22Rv1 (cell line): ENCODE data around the gene PXDN.

Experiments used
- H3K27ac ChIP-seq: fragments of 450-650 bp; 2 replicates; pipeline ENCODE4 v1.5.1; 2017
- ZFX ChIP-seq: fragments of 450-650 bp; IDR thresholded peaks from 2 replicates; pipeline ENCODE4 v1.6.1; 2017; ENCODE audit warnings: antibody characterized with exemption, borderline replicate concordance
- TF ChIP-seq, protein P1 (sequence below): fragments of 450-650 bp; IDR thresholded peaks from 2 replicates; pipeline ENCODE4 v1.5.1; 2017; ENCODE audit warnings: mild to moderate bottlenecking

Gene PXDN

DNA sequence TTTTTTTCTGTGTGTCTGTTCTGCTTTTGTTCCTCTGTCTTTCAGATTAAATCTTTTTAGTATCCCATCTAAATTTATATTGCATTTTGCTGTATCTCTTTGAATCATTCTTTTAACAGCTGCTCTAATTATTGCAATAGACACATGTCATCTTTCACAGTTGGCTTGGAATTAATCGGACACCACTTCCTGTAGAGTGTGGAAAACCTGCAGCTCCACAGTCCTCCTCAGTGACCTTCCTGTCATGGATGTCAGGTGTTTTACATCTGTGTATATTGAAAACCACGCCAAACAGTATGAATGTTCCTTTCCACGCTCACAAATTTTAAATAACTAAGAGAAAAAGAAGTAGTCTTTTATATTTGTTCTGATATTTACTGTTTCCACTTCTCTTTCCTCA is 135.3 kb downstream of the PXDN start:
- no peak overlapping the region for H3K27ac ChIP-seq
- no peak for TF ChIP-seq ZFX
- TF ChIP-seq, protein P1, sequence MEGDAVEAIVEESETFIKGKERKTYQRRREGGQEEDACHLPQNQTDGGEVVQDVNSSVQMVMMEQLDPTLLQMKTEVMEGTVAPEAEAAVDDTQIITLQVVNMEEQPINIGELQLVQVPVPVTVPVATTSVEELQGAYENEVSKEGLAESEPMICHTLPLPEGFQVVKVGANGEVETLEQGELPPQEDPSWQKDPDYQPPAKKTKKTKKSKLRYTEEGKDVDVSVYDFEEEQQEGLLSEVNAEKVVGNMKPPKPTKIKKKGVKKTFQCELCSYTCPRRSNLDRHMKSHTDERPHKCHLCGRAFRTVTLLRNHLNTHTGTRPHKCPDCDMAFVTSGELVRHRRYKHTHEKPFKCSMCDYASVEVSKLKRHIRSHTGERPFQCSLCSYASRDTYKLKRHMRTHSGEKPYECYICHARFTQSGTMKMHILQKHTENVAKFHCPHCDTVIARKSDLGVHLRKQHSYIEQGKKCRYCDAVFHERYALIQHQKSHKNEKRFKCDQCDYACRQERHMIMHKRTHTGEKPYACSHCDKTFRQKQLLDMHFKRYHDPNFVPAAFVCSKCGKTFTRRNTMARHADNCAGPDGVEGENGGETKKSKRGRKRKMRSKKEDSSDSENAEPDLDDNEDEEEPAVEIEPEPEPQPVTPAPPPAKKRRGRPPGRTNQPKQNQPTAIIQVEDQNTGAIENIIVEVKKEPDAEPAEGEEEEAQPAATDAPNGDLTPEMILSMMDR = no peak

DNA sequence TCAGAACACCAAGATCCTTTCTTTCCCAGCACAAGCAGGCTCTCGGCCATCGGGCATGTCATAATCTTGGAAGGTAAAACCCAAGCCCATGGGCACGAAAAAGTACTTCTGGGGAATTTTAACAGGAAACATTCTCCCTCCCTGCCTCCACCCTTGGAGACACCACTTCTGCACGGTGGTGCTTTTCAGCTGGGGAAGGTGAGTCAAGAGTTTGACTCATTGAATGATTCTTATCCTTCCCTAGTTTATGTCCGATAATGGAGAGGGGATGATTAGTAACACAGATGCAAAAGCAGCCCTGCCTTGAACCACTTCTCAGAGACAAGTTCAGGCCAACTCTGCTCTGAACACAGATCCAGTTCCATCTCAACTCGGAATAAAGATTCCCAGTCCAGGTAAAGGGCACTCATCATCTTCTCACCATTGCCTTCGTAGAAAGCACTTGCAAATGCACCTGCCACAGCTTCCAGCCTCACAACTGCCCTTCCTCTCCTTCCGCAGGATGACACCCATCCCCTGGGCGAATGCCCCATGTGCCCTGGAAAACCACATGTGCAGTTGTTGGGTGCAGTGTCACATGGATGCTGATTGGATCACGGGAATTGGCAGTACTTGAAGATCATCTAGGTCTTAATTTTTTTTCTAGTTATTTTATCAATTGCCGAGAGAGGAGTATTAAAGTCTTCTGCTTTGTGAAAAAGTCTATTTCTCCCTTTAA is 136.2 kb downstream of the PXDN start:
- H3K27ac ChIP-seq = no peak overlapping the region
- TF ChIP-seq, protein P1 = no peak
- TF ChIP-seq ZFX = no peak

DNA sequence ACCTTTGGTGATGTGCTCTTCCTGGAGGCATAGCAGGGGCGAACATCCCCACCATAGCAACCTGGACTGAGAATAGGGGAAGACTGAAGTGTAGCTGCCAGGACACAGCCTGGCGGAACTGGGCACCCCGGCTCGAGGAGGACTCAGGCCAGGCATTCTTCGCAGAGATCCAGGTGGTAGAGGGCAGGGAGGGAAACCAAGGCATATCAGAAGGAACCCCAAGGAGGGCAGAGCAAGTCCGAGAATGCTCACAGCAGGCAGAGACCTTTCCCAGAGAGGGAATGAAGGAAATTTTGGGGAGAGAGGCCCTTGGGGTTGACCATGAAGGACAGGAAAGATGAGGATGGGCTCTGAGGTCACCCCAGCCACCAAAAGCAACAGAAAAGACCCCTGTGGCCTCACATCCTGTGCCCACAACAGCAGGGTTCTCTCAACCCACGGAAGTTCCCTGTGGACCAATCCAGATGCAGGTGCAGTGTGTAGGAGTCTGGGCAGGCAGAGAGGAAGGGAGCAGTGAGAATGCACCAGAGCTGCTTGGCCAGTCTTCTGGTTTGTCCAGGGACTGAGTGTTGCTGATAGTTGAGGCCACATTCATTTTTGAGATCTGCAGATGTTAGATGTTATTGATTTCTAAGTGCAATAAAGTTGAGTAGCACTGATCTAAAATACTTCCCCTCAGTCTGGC is 136.9 kb downstream of the PXDN start:
- H3K27ac ChIP-seq = no peak overlapping the region
- TF ChIP-seq ZFX = no peak
- TF ChIP-seq, protein P1 = no peak

DNA sequence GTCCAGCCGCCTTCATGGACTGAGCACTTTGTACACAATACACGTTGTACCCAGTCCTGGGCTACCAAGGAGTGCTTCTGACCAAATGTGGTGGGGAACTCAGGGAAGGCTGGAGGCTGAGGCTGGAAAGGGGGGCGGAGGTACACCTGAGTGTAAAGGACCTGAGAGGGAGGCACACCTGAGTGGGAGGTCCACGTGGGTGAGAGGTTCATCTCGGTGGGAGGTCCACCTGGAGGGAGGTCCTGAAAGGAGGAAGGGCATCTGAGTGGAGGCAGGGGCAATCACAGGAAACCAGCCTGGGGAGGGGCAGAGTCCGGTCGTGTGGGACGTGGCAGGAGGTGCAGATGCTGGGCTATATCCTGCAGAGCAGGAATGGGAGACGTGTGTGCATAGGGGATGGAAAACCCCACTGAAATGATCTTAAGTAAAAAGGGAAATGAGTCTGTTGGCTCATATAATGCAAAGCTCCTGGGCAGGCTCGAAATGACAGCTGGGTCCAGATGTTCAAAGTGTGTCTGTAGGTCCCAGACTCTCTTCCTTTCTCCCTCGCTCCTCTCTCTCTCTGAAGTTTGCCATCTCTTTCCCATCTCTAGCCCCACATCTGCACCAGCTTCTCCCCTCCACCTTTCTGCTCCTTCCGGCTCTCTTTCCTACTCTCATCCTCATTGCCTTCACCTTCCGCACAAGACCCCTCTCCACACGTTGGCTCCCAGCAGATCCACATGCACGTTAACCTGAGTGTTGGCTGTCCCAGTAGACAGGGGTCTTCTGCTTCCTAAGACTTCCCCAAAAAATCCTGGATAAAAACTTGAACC is 137.7 kb downstream of the PXDN start:
- TF ChIP-seq, protein P1 = no peak
- TF ChIP-seq ZFX = no peak
- no peak overlapping the region for H3K27ac ChIP-seq

DNA sequence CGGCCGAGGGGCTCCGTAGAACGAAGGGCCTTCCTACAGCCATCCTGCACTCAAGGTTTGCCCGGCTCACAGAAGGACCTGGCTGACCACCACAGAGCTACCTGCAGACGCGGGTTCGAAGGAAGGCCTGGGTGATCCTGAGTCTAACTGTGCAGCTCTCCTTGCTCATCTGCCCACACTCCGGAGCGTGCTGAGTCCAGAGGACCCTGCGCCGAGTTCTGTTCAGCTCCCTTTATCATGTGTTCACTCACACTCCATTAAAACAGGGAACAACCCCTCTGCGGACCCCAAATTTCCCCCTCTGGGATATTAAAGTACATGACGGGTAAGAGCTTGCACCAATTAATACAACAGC is 138.3 kb downstream of the PXDN start:
- H3K27ac ChIP-seq = no peak overlapping the region

DNA sequence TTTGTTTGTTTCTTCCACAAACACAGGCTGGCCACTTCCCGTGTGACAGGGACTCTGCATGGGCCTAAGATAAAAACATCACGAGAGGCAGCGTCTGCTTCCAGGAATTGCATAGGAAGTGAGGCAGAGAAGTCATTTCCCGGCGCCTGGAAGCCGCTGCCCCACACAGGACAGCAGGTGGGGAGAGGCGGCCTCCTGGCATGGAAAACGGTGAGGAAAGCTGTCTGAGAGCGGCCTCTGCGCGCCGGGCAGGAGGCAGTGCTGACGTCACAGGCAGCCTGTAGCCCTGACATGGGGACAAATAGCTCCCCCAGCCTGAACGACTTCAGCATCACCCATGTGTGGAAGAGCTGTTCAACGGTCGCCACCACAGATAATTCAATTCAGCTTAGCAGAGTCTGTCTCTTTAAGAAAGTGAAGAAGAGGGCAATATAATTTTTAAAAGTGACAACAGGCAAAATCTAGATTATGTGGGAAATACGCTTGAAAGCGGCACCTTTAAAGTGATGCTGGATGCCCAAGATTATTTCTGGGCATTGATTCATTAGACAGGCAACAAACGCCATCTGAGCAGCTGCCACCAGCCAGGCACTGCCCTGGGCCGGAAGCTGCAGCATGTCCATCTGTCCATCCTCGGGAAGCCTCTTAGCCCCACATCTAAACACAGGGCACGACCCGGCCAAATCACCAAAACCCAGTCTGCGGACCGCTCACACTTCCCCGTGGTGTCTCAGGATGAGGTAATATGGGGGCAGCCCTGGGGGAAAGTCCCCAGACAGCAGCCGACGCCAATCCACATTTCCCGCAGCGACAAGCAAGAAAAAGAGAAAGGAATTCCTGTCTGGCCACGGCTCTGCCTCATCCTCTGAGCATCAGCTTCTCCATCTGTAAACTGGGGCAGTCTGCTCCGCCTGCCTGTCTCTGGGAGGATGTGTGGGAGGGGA is 138.9 kb downstream of the PXDN start:
- no peak overlapping the region for H3K27ac ChIP-seq
- TF ChIP-seq, protein P1 = no peak
- TF ChIP-seq ZFX = no peak

More for the DNA sequence above, 138.3 kb downstream of the PXDN start:
- TF ChIP-seq ZFX = no peak
- TF ChIP-seq, protein P1 = no peak
